ENCODE results near the gene TTC39B. TPM values are rescaled to one million over a fixed set of nuclear protein-coding genes. Genes with fewer than 3 reads are reported as not detected.

TTC39B gene
- total and polyA plus RNA-seq, 2 of the 8 experiments (the other 6 are each of a cell fraction or from before 2014, with no cell fraction given) = 1.6 to 10.9 TPM

DNA sequence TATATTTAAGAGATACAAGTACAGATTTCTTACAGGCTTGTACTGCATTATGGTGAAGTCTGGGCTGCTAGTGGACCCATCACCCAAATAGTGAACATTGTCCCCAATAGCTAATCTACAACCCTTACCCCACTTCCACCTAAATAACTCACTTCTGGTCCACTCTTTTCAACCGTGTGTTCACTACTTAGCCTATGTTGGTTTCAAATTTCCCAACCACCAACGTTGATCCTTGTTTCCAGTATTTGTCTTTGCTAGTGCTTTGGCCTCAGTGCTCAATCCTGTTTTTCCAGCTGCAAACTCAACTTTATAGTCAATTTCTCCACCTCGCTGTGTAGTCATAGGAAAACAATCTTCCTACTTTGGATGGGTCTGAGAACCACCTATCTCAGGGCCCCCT lies 45.3 kb upstream of the TTC39B start:
- H3K27me3 ChIP-seq (replicated peaks in 1 of 4; ENCODE audit: control insufficient read depth in 3 of 4, extremely low read depth in 1 of 4, insufficient read depth in 3 of 4, low read length in 3 of 4) = no peaks in the 10 kb centered on the region
- 57% methylated on average over 3 of the region's 3 CpGs; no CpG with 5 or more reads in 1 of the 2 experiments for WGBS, 2 experiments (ENCODE audit: extremely low coverage in 1 of 2, insufficient coverage in 1 of 2, insufficient read length in 1 of 2, insufficient replicate concordance in 2 of 2, low coverage in 1 of 2, low lambda C conversion rate in 2 of 2, missing lambda C conversion rate in 1 of 2)
- no peak overlapping the region for H2BK15ac ChIP-seq (ENCODE audit: low read length)
- no peaks in the 10 kb centered on the region; a peak in 1 of 4 replicates for H3K9me3 ChIP-seq (ENCODE audit: insufficient read depth in 2 of 2, low read depth in 1 of 2, low read length in 1 of 2)
- no peak overlapping the region for H2BK120ac ChIP-seq (replicated peaks; ENCODE audit: low read depth, low read length)
- no peak for DNase-seq (ENCODE audit: low read depth in 1 of 2, low spot score in 2 of 2)
- H3K27ac ChIP-seq (ENCODE audit: low read depth, low read length) = no peak overlapping the region
- no peak overlapping the region for H3K4me2 ChIP-seq (ENCODE audit: insufficient read depth in 1 of 2, low read depth in 2 of 2, low read length in 2 of 2)
- H3K23me2 ChIP-seq (ENCODE audit: low read depth, low read length) = no peaks in the 10 kb centered on the region
- no peak overlapping the region for H2BK20ac ChIP-seq (ENCODE audit: low read length)
- H3K4me3 ChIP-seq (ENCODE audit: extremely low read depth in 1 of 4, insufficient read depth in 2 of 4, low read depth in 3 of 4, low read length in 4 of 4) = no peak overlapping the region
- no peak overlapping the region for H2AK5ac ChIP-seq (ENCODE audit: low read depth, low read length)
- no peak overlapping the region for H3K23ac ChIP-seq (ENCODE audit: insufficient read length)
- POLR2A ChIA-PET (ENCODE audit: partially characterized antibody) = no interaction called here
- no peak overlapping the region for H2AFZ ChIP-seq (ENCODE audit: low read length)
- H3K79me2 ChIP-seq (ENCODE audit: control insufficient read depth in 1 of 2, insufficient read depth in 2 of 2, low read length in 2 of 2) = no peaks in the 10 kb centered on the region
- no peaks in the 10 kb centered on the region for H4K20me1 ChIP-seq (replicated peaks in 1 of 2; ENCODE audit: control insufficient read depth in 1 of 2, insufficient read depth in 2 of 2, low read length in 2 of 2)
- no peak overlapping the region for H4K91ac ChIP-seq (replicated peaks; ENCODE audit: insufficient read length, low read length)
- H2BK12ac ChIP-seq (ENCODE audit: low read depth, low read length) = no peak overlapping the region
- H3K36me3 ChIP-seq (ENCODE audit: control insufficient read depth in 2 of 4, insufficient read depth in 4 of 4, low read length in 3 of 4) = no peaks in the 10 kb centered on the region; a peak in 2 of 8 replicates
- H3K4ac ChIP-seq (replicated peaks; ENCODE audit: insufficient read length, low read depth, low read length) = no peak overlapping the region
- H2BK5ac ChIP-seq (ENCODE audit: low read depth, low read length) = no peak overlapping the region
- TF ChIP-seq KDM5A (IDR thresholded peaks at IDR 0.05; ENCODE audit: low read length) = no peak
- no peak for TF ChIP-seq TEAD4 (IDR thresholded peaks at IDR 0.05; ENCODE audit: low read depth, low read length)
- TF ChIP-seq NRF1 (IDR thresholded peaks at IDR 0.05; ENCODE audit: low read depth, low read length) = no peak
- no peak for TF ChIP-seq POU5F1 (IDR thresholded peaks at IDR 0.05; ENCODE audit: low read depth, low read length)
- TF ChIP-seq, protein P1, sequence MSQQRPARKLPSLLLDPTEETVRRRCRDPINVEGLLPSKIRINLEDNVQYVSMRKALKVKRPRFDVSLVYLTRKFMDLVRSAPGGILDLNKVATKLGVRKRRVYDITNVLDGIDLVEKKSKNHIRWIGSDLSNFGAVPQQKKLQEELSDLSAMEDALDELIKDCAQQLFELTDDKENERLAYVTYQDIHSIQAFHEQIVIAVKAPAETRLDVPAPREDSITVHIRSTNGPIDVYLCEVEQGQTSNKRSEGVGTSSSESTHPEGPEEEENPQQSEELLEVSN (IDR thresholded peaks at IDR 0.05) = no peak
- TF ChIP-seq KDM1A (IDR thresholded peaks at IDR 0.05; ENCODE audit: borderline replicate concordance, low read length) = no peak
- no peak for TF ChIP-seq RXRA (IDR thresholded peaks at IDR 0.05; ENCODE audit: insufficient read depth, low read depth, low read length)
- peaks cover 0 to 6% (median 4%) of the 10 kb centered on the region in 4 experiments; a peak in 4 of 7 replicates for H3K4me1 ChIP-seq (replicated peaks in 1 of 4; ENCODE audit: control insufficient read depth in 3 of 4, insufficient read depth in 4 of 4, low read length in 3 of 4)
- no peak overlapping the region for H3K9ac ChIP-seq (replicated peaks in 1 of 4; ENCODE audit: extremely low read depth in 1 of 4, low read depth in 3 of 4, low read length in 3 of 4)
- no peaks in the 10 kb centered on the region for H3K79me1 ChIP-seq (ENCODE audit: low read depth, low read length)
- no peak overlapping the region for H4K8ac ChIP-seq (ENCODE audit: extremely low read depth, insufficient read depth, low read length)
- CTCF ChIA-PET (ENCODE audit: partially characterized antibody) = no interaction called here
- H4K5ac ChIP-seq (ENCODE audit: insufficient read length, low read depth, low read length) = no peak overlapping the region
- no peak overlapping the region for H3K18ac ChIP-seq (ENCODE audit: extremely low read depth, low read length)
- no peak overlapping the region for H3K56ac ChIP-seq (replicated peaks; ENCODE audit: insufficient read length, low read depth, low read length)
- no peak for FAIRE-seq
- H3K14ac ChIP-seq (ENCODE audit: insufficient read length) = no peak overlapping the region

Measured in H1 (cell line).